HCT116 (cell line): Measurements from ENCODE around the gene ATG14. TPM values are rescaled to one million over a fixed set of nuclear protein-coding genes. Genes with fewer than 3 reads are reported as not detected.
A peak's percentile ranks its signal among the peaks of the same experiment; 100 is the strongest.

Experiments
- ATAC-seq: fragments of 200-7000 bp; cut with Tn5 transposase; 2 replicates; pipeline ENCODE4 v1.9.1; 2020; ENCODE audit warnings: mild to moderate bottlenecking, moderate library complexity
- BruUV-seq: library from RNA; stranded (reverse); fragments of 400-500 nt; replicated peaks from 2 replicates; lab custom pipeline; 2021; lab: Mats Ljungman, UMichigan
- CTCF ChIA-PET: fragments of 300-600 bp; sonication (Branson Sonifier 250); formaldehyde crosslinking; loops from one replicate; lab custom pipeline; 2021; ENCODE audit warnings: antibody characterized with exemption; lab: Charles Lee
- POLR2A ChIA-PET: fragments of 300-600, 350-600 bp; sonication (Branson Sonifier 250); formaldehyde crosslinking; loops from one replicate; lab custom pipeline; 2021; ENCODE audit warnings: antibody characterized with exemption; lab: Charles Lee
- RAD21 ChIA-PET, 2 experiments: fragments of 300-600 bp; sonication (Branson Sonifier 250); formaldehyde crosslinking; loops; one replicate each; lab custom pipeline; 2023; ENCODE audit warnings: low total read pairs in 2 of 2; ENCODE audit not compliant: uncharacterized antibody in 2 of 2, unreplicated experiment in 2 of 2, low non-redundant PET in 1 of 2; lab: Charles Lee
- DNase-seq: peaks from one replicate; pipeline ENCODE4 v3.0.0-alpha.2; 2010; ENCODE audit warnings: low read depth, low spot score
- H2AFZ ChIP-seq: fragments of 200-600 bp; shearing (Covaris generic), sonication (generic); 2 replicates; pipeline ENCODE4 v1.6.1; 2017; ENCODE audit warnings: low read depth, mixed run types, mixed read lengths, antibody characterized with exemption, low read length; ENCODE audit not compliant: poor library complexity, severe bottlenecking
- H3K27ac ChIP-seq: 2 replicates; pipeline ENCODE4 v1.5.1; 2012; ENCODE audit warnings: low read depth, low read length
- H3K27me3 ChIP-seq: fragments of 200-600 bp; sonication (generic); 2 replicates; pipeline ENCODE4 v1.6.1; 2016; ENCODE audit warnings: mixed run types, low read length, mixed read lengths; ENCODE audit not compliant: insufficient read depth
- H3K36me3 ChIP-seq, 2 experiments: fragments of 200-500 bp in 1 of 2; fragments of 200-600 bp in 1 of 2; sonication (Bioruptor generic) in 1 of 2; sonication (generic) in 1 of 2; 2 replicates each; pipeline versions ENCODE4 v1.5.1 to v1.6.1; 2014 to 2016; ENCODE audit warnings: low read length in 2 of 2, inconsistent platforms in 1 of 2, mixed read lengths in 1 of 2, mixed run types in 1 of 2; ENCODE audit not compliant: insufficient read depth in 2 of 2, control insufficient read depth in 1 of 2
- H3K4me1 ChIP-seq, 2 experiments: fragments of 200-600 bp in 1 of 2; sonication (generic) in 1 of 2; 2 replicates each; pipeline versions ENCODE4 v1.5.1 to v1.6.1; 2012 to 2017; ENCODE audit warnings: low read length in 2 of 2, inconsistent platforms in 1 of 2, mild to moderate bottlenecking in 1 of 2, mixed read lengths in 1 of 2, mixed run types in 1 of 2, moderate library complexity in 1 of 2; ENCODE audit not compliant: insufficient read depth in 2 of 2, control insufficient read depth in 1 of 2
- H3K4me2 ChIP-seq: fragments of 200-600 bp; sonication (generic); 2 replicates; pipeline ENCODE4 v1.6.1; 2017; ENCODE audit warnings: mixed run types, low read length, mixed read lengths
- H3K4me3 ChIP-seq, 2 experiments: fragments of 200-600 bp in 1 of 2; sonication (generic) in 1 of 2; replicated peaks in 1 of 2; 2 replicates each; pipeline ENCODE4 v1.5.1; 2011 to 2016; ENCODE audit warnings: low read length in 2 of 2, control low read depth in 1 of 2, low read depth in 1 of 2, mild to moderate bottlenecking in 1 of 2, mixed read lengths in 1 of 2, mixed run types in 1 of 2
- H3K79me2 ChIP-seq: fragments of 200-600 bp; sonication (generic); 2 replicates; pipeline ENCODE4 v1.6.1; 2017; ENCODE audit warnings: mild to moderate bottlenecking, mixed run types, low read length, moderate library complexity, mixed read lengths; ENCODE audit not compliant: insufficient read depth
- H3K9ac ChIP-seq: fragments of 200-600 bp; sonication (generic); 2 replicates; pipeline ENCODE4 v1.6.1; 2016; ENCODE audit warnings: low read length, mixed read lengths
- H3K9me2 ChIP-seq: fragments of 200-600 bp; sonication (generic), shearing (Covaris generic); 2 replicates; pipeline ENCODE4 v1.6.1; 2017; ENCODE audit warnings: mixed run types, mild to moderate bottlenecking, moderate library complexity; ENCODE audit not compliant: insufficient read depth
- H3K9me3 ChIP-seq, 2 experiments: fragments of 200-500 bp in 1 of 2; fragments of 200-600 bp in 1 of 2; sonication (Bioruptor generic) in 1 of 2; sonication (generic) in 1 of 2; 2 replicates each; pipeline ENCODE4 v1.6.1; 2014 to 2017; ENCODE audit warnings: low read length in 2 of 2, mixed read lengths in 2 of 2, inconsistent platforms in 1 of 2, low read depth in 1 of 2, mild to moderate bottlenecking in 1 of 2, mixed run types in 1 of 2, moderate library complexity in 1 of 2; ENCODE audit not compliant: control insufficient read depth in 1 of 2, insufficient read depth in 1 of 2
- H4K20me1 ChIP-seq: fragments of 200-600 bp; sonication (generic), shearing (Covaris generic); 2 replicates; pipeline ENCODE4 v1.6.1; 2017; ENCODE audit warnings: mixed run types, mild to moderate bottlenecking, moderate library complexity; ENCODE audit not compliant: insufficient read depth
- EZH2 ChIP-seq: fragments of 200-600 bp; sonication (generic); IDR thresholded peaks from 2 replicates; pipeline ENCODE4 v1.6.1; 2017; ENCODE audit warnings: antibody characterized with exemption, mixed run types
- JUND ChIP-seq: IDR thresholded peaks from 2 replicates; pipeline ENCODE4 v1.6.1; 2012
- TCF7L2 ChIP-seq: IDR thresholded peaks from 2 replicates; pipeline ENCODE4 v1.7.0; 2011; ENCODE audit warnings: borderline replicate concordance, inconsistent platforms; ENCODE audit not compliant: insufficient read depth, insufficient read length; ENCODE audit errors: extremely low read depth
- YY1 ChIP-seq: IDR thresholded peaks from 2 replicates; pipeline ENCODE4 v1.6.1; 2011; ENCODE audit warnings: low read length, low read depth, moderate library complexity, mild to moderate bottlenecking; ENCODE audit not compliant: insufficient replicate concordance; ENCODE audit errors: extremely low read depth
- intact Hi-C: fragments of 100-400 bp; cut with micrococcal nuclease; formaldehyde crosslinking; loops from 2 replicates; pipeline ENCODE4 v1.10.0; 2022
- total RNA-seq: library from RNA; stranded (reverse); gene quantifications from one replicate; pipeline ENCODE4 v1.2.1, GENCODE V29; 2021; ENCODE audit not compliant: unreplicated experiment
- TF ChIP-seq, protein P1 (sequence below): IDR thresholded peaks from 2 replicates; pipeline ENCODE4 v1.6.1; 2011; ENCODE audit warnings: mild to moderate bottlenecking, low read length, moderate library complexity; ENCODE audit not compliant: insufficient replicate concordance; ENCODE audit errors: extremely low read depth

ATG14 gene
- total RNA-seq, 1 experiment from 2014 or later = 9.9 TPM

DNA sequence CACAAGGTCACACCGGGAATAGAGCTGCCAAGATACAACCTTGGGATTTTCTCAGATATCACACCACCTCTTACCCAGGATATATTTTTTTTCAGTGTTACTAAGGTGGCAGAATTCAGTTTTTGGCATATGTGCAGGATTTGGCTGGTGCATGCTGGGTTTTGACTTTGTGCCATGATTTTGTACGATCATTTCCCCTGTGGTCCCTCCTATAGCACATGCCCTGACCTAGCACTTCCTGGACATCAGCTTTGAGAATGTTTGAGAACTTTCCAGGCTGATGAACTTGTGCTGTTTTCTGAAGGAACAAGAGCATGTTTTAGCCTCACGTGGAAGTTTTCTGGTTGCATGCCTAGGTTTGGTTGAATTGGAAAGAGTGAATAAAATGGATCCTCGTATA, 39.8 kb upstream of the ATG14 start:
- H4K20me1 ChIP-seq = no peaks in the 10 kb centered on the region
- RAD21 ChIA-PET = no interaction called here
- TF ChIP-seq JUND (no peak), TCF7L2 (peak; percentile 59), YY1 (no peak)
- TF ChIP-seq, protein P1, sequence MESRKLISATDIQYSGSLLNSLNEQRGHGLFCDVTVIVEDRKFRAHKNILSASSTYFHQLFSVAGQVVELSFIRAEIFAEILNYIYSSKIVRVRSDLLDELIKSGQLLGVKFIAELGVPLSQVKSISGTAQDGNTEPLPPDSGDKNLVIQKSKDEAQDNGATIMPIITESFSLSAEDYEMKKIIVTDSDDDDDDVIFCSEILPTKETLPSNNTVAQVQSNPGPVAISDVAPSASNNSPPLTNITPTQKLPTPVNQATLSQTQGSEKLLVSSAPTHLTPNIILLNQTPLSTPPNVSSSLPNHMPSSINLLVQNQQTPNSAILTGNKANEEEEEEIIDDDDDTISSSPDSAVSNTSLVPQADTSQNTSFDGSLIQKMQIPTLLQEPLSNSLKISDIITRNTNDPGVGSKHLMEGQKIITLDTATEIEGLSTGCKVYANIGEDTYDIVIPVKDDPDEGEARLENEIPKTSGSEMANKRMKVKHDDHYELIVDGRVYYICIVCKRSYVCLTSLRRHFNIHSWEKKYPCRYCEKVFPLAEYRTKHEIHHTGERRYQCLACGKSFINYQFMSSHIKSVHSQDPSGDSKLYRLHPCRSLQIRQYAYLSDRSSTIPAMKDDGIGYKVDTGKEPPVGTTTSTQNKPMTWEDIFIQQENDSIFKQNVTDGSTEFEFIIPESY = no peak
- no peaks in the 10 kb centered on the region for H3K9me3 ChIP-seq
- H3K79me2 ChIP-seq = no peaks in the 10 kb centered on the region
- no peaks in the 10 kb centered on the region for H3K9me2 ChIP-seq
- H3K27ac ChIP-seq = no peak overlapping the region
- 0 out of 2 replicates have a peak overlapping the region, but pooled peaks have one; percentile 1 for H3K4me2 ChIP-seq
- no peaks in the 10 kb centered on the region for H3K27me3 ChIP-seq
- H2AFZ ChIP-seq = no peak overlapping the region
- peaks cover 63 to 84% of the 10 kb centered on the region in 2 experiments for H3K4me1 ChIP-seq
- no TSS peak for BruUV-seq
- intact Hi-C loops = no loop called here
- no peak overlapping the region for H3K9ac ChIP-seq
- H3K4me3 ChIP-seq = no peak overlapping the region
- no peaks in the 10 kb centered on the region for H3K36me3 ChIP-seq
- ATAC-seq (no peak), DNase-seq (no peak)
- CTCF ChIA-PET = no interaction called here
- POLR2A ChIA-PET = no interaction called here

DNA sequence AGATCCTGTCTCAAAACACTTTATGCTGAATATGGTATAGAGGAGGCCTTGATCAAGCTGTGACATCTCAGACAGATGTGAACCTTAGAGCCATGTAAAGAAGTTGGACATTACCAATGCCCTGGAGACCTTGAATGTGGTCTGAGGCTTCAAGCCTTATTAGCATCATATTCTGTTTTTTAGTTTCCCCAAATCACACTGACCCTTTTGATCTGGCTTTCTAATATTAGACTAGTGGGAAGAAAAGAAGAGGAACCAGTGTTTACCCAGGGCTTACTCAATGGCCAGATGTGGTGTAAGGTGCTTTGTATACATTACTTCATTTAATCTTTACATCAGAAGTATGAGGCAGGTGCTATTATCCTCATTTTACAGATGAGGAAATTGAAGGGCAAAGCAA, 39.4 kb upstream of the ATG14 start:
- DNase-seq (no peak), ATAC-seq (no peak)
- ChIA-PET POLR2A (interaction anchor here (1.2 kb wide), 1 partner anchor 227 kb away, joined by 3 read pairs; no protein-coding TSS in a partner anchor), CTCF (no interaction called here)
- Histone ChIP-seq H3K36me3 (no peaks in the 10 kb centered on the region), H3K27me3 (no peaks in the 10 kb centered on the region), H2AFZ (no peak overlapping the region), H3K27ac (no peak overlapping the region), H3K4me3 (no peak overlapping the region), H4K20me1 (no peaks in the 10 kb centered on the region), H3K79me2 (no peaks in the 10 kb centered on the region), H3K9ac (no peak overlapping the region), H3K4me1 (peaks cover 66 to 89% of the 10 kb centered on the region in 2 experiments)
- TF ChIP-seq EZH2 (no peak), TCF7L2 (peak; percentile 81)
- TF ChIP-seq, all 23 proteins: peak for 1
- Histone ChIP-seq H3K9me3 (no peaks in the 10 kb centered on the region), H3K9me2 (no peaks in the 10 kb centered on the region), H3K4me2 (0 out of 2 replicates have a peak overlapping the region, but pooled peaks have one; percentile 1)
- intact Hi-C loops = no loop called here
- RAD21 ChIA-PET = no interaction called here
- BruUV-seq = no TSS peak
